Stimulated activated CD4-positive, alpha-beta T cell treated with anti-CD3 and anti-CD28 coated beads, Interleukin-1b, Interleukin-23, amount 100 ng/mL, for 4 hours (primary cell): Measurements from ENCODE around the gene PTPN1.
"Not testable (repeated sequence)": the region's sequence is repeated elsewhere in the genome, so short reads cannot be mapped to it uniquely, and the experiment has no call there.

Source experiments
- DNase-seq, 2 donors: peaks; one replicate each; pipeline ENCODE4 v3.0.0-alpha.2; 2020; ENCODE audit warnings: low read depth in 2 of 2

Gene PTPN1

GRCh38 chr20:50509923-50510705, at the start of gene PTPN1:
TSS of gene PTPN1 (plus strand) at chr20:50510383. CDS start at chr20:50510528, 145 bp downstream.
- DNase-seq = peak; percentile 97 to 98

- peak; percentile 76 to 78 for DNase-seq
Observed at GRCh38 chr20:50460608-50461267, 49.4 kb upstream of the PTPN1 start.

DNA sequence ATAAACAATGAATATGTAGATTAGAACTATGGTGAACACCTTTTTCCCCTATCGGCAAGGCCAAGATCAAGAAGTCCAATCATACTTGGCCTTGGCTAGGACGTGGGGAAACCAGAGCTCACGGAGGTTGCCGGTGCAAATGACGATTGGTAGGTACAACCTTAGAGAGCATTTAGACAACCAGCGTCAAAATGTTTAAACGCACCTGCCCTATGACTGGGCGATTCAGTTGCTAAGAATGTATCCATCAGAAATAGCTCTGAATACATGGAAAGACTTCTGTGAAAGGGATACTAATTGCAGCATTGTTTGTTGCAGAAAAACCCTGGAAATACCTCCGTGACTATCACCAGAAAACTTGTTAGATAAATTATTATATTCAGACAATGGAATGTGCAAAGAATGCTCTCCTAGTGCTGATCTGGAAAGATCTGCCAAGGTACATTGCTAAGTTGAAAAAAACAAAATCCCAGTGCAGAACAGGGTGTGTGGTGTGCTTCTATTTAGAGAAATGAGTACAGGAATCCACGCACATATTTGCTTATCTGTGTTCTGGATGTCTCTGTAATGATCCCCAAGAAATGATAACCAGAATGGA, 48.0 kb upstream of the PTPN1 start:
- no peak for DNase-seq

DNA sequence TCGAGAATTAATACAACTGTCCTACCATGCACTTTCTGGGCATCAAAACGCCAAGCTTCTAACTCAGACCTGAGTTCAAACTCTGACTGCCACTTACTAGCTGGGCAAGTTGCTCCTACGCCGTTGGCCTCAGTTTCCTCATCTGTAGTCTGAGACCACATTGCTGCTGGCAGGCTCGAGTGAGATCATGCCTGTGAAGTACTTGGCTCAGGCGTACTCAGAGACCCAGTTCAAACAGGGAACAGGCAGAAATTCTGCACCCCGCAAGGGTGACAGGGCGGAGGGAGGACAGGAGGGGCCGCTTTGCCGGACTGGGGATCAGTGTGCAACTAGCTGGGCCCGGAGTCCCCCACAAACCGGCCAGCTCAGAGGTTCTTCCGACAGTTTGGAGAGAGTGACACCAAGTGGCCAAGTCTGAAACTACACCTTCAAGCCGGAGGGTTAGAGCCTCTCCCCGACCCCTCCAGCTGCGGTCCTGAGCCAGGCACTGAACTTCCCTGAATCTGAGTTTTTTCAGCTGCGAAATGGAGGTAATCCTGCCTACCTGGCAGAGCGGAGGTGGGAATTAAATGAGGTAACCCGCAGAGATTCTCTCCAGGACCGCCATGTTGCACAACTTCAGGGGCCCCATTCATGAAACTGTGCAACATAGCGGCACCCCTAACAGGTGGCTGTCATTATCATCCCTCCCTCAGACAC, 46.0 kb upstream of the PTPN1 start:
- peak; percentile 29 to 48 for DNase-seq

- no peak for DNase-seq
Observed at GRCh38 chr20:50464725-50465650, 45.2 kb upstream of the PTPN1 start.

GRCh38 chr20:50467174-50467573, 43.0 kb upstream of the PTPN1 start:
- no peak for DNase-seq

DNA sequence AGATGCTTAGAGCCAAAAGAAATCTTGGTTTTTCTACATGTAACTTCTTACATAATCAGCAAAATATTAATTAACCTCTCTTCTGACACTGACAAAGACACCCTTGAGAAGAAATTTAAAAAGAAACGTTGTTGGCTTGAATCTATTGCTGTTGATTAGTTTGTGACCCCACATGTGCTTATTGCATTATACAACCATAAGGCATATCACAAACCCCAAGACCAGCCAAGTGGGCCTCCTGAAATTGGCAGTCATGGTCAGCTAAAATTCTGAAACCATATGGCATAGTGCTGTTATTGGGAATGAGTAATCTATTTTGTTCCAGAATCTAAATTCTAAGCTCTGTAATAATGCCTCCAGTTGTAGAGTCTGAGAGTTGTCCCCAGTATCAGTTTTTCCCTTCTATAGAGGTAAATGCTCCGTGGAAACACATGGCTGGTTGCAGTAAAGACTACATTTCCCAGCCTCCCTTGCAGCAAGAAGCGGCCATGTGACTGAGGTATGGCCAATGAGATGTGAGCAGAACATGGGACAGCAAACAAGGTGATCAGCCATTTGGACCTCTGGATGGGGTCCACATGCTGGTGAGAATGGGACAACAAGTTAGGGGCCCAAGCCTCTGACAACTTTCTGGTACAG, 42.3 kb upstream of the PTPN1 start:
- peak in 1 of 2 donors; percentile 11 for DNase-seq

GRCh38 chr20:50468378-50468798, 41.8 kb upstream of the PTPN1 start:
- no peak for DNase-seq

- no peak for DNase-seq
Observed at GRCh38 chr20:50469176-50469723, 40.9 kb upstream of the PTPN1 start.

- no peak for DNase-seq
Observed at GRCh38 chr20:50469796-50470195, 40.4 kb upstream of the PTPN1 start.

- DNase-seq = no peak
Observed at GRCh38 chr20:50470264-50470858, 39.8 kb upstream of the PTPN1 start.

GRCh38 chr20:50471231-50471630, 39.0 kb upstream of the PTPN1 start:
- no peak for DNase-seq

DNA sequence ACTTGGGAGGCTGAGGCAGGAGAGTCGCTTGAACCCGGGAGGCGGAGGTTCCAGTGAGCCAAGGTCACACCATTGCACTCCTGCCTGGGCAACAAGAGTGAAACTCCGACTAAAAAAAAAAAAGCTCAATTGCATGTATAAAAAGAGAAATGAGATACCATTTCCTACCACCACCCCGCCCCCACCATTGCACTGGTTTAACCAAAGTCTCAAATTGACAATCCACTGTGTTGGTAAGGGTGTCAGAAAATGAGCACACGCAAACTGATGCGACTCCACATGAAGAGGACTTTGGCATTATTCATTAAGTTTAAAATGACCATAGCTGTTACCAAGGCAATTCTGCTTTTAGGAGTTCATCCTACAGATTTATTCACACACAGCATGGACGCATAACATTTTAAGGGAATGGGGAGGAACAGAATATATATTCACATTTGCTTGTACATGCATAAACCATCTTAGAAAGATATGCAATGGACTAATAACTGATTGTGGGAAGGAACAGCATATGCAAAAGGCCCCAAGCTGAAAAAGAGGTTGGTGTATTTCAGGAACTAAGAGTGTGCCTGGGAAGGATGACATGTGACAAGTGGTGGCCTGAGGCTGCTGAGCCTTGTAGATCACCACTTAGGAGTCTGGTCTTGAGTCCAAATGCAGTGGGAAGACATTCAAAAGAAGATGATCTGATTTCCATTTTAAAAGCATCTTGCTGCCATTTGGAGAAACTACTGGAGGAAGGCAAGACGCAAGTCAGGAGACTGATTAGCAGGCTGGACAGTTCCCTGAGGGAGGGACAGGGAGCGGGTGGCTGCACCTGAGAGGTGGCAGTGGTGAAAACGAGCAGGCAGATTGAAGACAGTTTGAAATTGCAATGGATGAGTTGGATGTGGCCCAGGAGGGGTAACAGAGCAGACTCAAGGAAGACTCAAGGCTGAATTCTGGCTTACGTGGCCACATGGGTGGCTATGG, 37.2 kb upstream of the PTPN1 start:
- DNase-seq = no peak

- DNase-seq = not testable (repeated sequence)
Observed at GRCh38 chr20:50474356-50474755, 35.8 kb upstream of the PTPN1 start.

- no peak for DNase-seq
Observed at GRCh38 chr20:50475681-50476292, 34.4 kb upstream of the PTPN1 start.

DNA sequence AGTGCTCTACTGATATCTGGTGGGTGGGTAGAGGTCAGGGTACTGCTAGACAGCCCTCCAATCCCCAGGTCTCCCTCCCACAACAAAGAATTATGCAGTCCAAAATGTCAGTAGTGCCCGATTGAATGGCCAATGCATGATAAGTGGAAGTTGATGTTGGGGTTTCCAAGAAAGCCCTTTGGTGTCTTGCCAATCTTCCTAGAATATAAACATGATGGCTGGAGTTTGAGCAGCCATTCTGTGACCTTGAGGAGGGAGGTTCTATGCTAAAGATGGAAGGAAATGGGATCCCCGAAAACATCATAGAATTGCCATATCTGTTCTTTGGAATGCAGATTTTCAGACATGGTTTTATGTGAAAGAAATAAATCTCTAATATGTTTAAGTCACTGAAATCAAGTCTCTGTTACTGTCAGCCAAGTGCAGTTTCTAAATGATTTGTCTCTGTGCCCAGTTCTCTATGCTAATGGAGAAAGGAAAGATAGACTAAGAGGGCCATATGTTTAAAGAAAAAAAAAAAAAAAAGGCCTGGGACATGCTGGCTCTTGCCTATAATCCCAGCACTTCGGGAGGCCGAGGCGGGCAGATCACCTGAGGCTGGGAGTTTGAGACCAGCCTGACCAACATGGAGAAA, 32.8 kb upstream of the PTPN1 start:
- DNase-seq = no peak

GRCh38 chr20:50478162-50478990, 31.8 kb upstream of the PTPN1 start:
- DNase-seq = peak; percentile 56 to 60
